CD4-positive, alpha-beta T cell treated with Interferon alpha-2 for 1 hour (primary cell): ENCODE results near the gene KBTBD13.
A peak's percentile ranks its signal among the peaks of the same experiment; 100 is the strongest.
"Not testable (repeated sequence)": the region's sequence is repeated elsewhere in the genome, so short reads cannot be mapped to it uniquely, and the experiment has no call there.

Experiments used
- DNase-seq, 2 donors: peaks; one replicate each; pipeline ENCODE4 v3.0.0-alpha.2; 2020 to 2022

The KBTBD13 gene

GRCh38 chr15:65076486-65077290, at the start of gene KBTBD13:
KBTBD13 (plus strand) TSS chr15:65076746; CDS start chr15:65076816, 70 bp downstream.
- DNase-seq = no peak

GRCh38 chr15:65026756-65027155, 49.8 kb upstream of the KBTBD13 start:
- DNase-seq = no peak

- no peak for DNase-seq
Observed at GRCh38 chr15:65027593-65027992, 49.0 kb upstream of the KBTBD13 start.

- peak in 1 of 2 donors; percentile 15 for DNase-seq
Observed at GRCh38 chr15:65028338-65028737, 48.2 kb upstream of the KBTBD13 start.

GRCh38 chr15:65028921-65029735, 47.4 kb upstream of the KBTBD13 start, which contains the start of gene MTFMT:
MTFMT (minus strand) TSS chr15:65029639; CDS start chr15:65029613, 26 bp downstream.
- DNase-seq = peak; percentile 89 to 94

- DNase-seq = no peak
Observed at GRCh38 chr15:65029736-65030208, 46.8 kb upstream of the KBTBD13 start.

- peak; percentile 42 to 51 for DNase-seq
Observed at GRCh38 chr15:65032801-65033537, 43.6 kb upstream of the KBTBD13 start.

GRCh38 chr15:65033659-65034269, 42.8 kb upstream of the KBTBD13 start:
- peak; percentile 33 to 54 for DNase-seq

- DNase-seq = no peak
Observed at GRCh38 chr15:65034719-65035118, 41.8 kb upstream of the KBTBD13 start.

GRCh38 chr15:65037309-65037708, 39.2 kb upstream of the KBTBD13 start:
- DNase-seq = no peak

- DNase-seq = no peak
Observed at GRCh38 chr15:65038428-65038827, 38.1 kb upstream of the KBTBD13 start.

GRCh38 chr15:65038836-65039235, 37.7 kb upstream of the KBTBD13 start:
- DNase-seq = no peak

GRCh38 chr15:65040461-65040860, 36.1 kb upstream of the KBTBD13 start:
- no peak for DNase-seq

GRCh38 chr15:65041787-65042186, 34.8 kb upstream of the KBTBD13 start:
- no peak for DNase-seq

- no peak for DNase-seq
Observed at GRCh38 chr15:65042776-65043327, 33.7 kb upstream of the KBTBD13 start.

- DNase-seq = not testable (repeated sequence)
Observed at GRCh38 chr15:65044218-65044617, 32.3 kb upstream of the KBTBD13 start.

- DNase-seq = no peak
Observed at GRCh38 chr15:65044724-65045481, 31.6 kb upstream of the KBTBD13 start, which contains the start of gene SLC51B. SLC51B (plus strand) TSS chr15:65045387; CDS start chr15:65050005, 4,618 bp downstream.

- no peak for DNase-seq
Observed at GRCh38 chr15:65048241-65048640, 28.3 kb upstream of the KBTBD13 start.

GRCh38 chr15:65049418-65049840, 27.1 kb upstream of the KBTBD13 start:
- peak; percentile 90 to 91 for DNase-seq

- DNase-seq = no peak
Observed at GRCh38 chr15:65050270-65050669, 26.3 kb upstream of the KBTBD13 start.

GRCh38 chr15:65051266-65051665, 25.3 kb upstream of the KBTBD13 start:
- no peak for DNase-seq
